Activated CD4-positive, alpha-beta T cell treated with anti-CD3 and anti-CD28 coated beads, Interleukin-2, amount 10 ng/mL, durations not matched to agents 7 days and 5 days (primary cell): ENCODE results near the gene TLCD2. TPM values are rescaled to one million over a fixed set of nuclear protein-coding genes. Genes with fewer than 3 reads are reported as not detected.
"Not testable (repeated sequence)": the region's sequence is repeated elsewhere in the genome, so short reads cannot be mapped to it uniquely, and the experiment has no call there.

ENCODE experiments used
- CTCF ChIA-PET: fragments of 350-600 bp; sonication (Branson Sonifier 250); formaldehyde crosslinking; loops from one replicate; lab custom pipeline; 2021; ENCODE audit warnings: antibody characterized with exemption; lab: Charles Lee
- POLR2A ChIA-PET: fragments of 350-600 bp; sonication (Branson Sonifier 250); formaldehyde crosslinking; loops from one replicate; lab custom pipeline; 2021; ENCODE audit warnings: antibody characterized with exemption; lab: Charles Lee
- DNase-seq: peaks from one replicate; pipeline ENCODE4 v3.0.0-alpha.2; 2020
- H3K27ac Mint-ChIP-seq: one replicate; pipeline ENCODE4 v1.8.0; 2021; ENCODE audit warnings: mild to moderate bottlenecking, moderate library complexity, mixed read lengths
- H3K27me3 Mint-ChIP-seq: one replicate; pipeline ENCODE4 v1.8.0; 2021; ENCODE audit warnings: mixed read lengths
- H3K36me3 Mint-ChIP-seq: one replicate; pipeline ENCODE4 v1.8.0; 2021; ENCODE audit warnings: low read depth, mixed read lengths
- H3K4me1 Mint-ChIP-seq: one replicate; pipeline ENCODE4 v1.8.0; 2021; ENCODE audit warnings: mixed read lengths
- H3K4me3 Mint-ChIP-seq: one replicate; pipeline ENCODE4 v1.8.0; 2021; ENCODE audit warnings: mild to moderate bottlenecking, moderate library complexity, mixed read lengths
- H3K9me3 Mint-ChIP-seq: one replicate; pipeline ENCODE4 v1.8.0; 2021; ENCODE audit warnings: mixed read lengths
- total RNA-seq, 2 experiments: library from RNA; stranded (reverse); gene quantifications; one replicate each; pipeline ENCODE4 v1.2.3, GENCODE V29; 2021

TLCD2 gene
- total RNA-seq, 2 experiments from 2014 or later, result 0.07 to 0.12 TPM

DNA sequence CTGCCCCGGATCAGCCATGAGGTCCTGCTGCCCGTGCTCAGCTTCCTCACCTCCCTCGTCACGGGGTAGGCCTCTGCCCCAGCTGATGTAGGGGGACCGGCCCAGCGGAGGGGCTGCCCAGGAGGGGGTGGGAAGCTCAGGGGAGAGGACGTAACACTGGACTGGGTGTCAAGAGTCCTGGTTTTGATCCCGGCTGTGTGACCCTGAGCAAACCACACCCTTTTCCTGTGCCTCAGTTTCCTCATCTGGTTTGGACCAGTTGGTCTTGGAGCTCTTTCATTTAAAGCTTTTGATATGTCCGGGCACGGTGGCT, 21.0 kb upstream of the TLCD2 start:
- no peak overlapping the region for H3K27ac Mint-ChIP-seq
- H3K9me3 Mint-ChIP-seq, result no peaks in the 10 kb centered on the region
- H3K27me3 Mint-ChIP-seq, result no peaks in the 10 kb centered on the region
- POLR2A ChIA-PET, result no interaction called here
- peaks cover 21% of the 10 kb centered on the region for H3K4me1 Mint-ChIP-seq
- H3K36me3 Mint-ChIP-seq, result peaks cover 21% of the 10 kb centered on the region
- H3K4me3 Mint-ChIP-seq, result no peak overlapping the region
- DNase-seq, result no peak
- CTCF ChIA-PET, result interaction anchor here (0.6 to 1.3 kb wide), 4 partner anchors 13 to 42 kb away, joined by 3 to 4 read pairs (median 3); no protein-coding TSS in a partner anchor

DNA sequence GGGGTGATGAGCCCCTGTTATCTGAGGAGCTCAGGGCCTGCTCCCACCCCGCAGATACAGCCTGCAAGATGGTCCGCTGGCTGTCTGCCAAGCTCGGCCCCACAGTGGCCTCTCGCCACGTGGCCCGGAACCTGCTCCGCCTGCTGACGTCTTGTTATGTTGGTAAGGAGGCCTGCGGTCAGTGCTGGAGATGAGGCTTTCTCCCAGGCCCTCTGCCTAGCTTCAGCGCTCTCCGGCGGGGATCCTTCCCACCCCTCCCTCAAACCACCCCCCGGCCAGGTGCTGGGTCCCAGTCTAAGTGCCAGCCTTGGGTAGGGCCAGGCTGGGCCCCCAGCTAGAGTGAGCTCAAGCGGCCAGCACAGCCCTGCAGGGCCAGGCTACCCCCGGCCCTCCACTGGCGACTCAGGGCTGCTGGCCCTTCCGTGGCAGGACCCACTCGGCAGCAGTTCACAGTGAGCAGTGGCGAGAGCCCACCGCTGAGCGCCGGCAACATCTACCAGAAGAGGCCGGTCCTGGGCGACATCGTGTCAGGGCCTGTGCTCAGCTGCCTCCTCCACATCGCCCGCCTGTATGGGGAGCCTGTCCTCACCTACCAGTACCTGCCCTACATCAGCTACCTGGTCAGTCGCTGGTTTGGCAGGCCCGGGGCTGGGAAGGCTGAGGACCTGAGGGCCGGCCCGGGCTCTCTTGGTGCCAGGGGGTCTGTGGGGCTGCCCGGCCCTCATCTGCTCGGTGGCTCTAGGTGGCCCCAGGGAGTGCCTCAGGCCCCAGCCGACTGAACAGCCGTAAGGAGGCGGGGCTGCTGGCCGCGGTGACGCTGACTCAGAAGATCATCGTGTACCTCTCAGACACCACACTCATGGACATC, 20.4 kb upstream of the TLCD2 start:
- no peak for DNase-seq
- Mint-ChIP-seq H3K9me3 (no peaks in the 10 kb centered on the region), H3K4me1 (peaks cover 24% of the 10 kb centered on the region), H3K4me3 (no peak overlapping the region), H3K27ac (no peak overlapping the region), H3K36me3 (peaks cover 25% of the 10 kb centered on the region), H3K27me3 (no peaks in the 10 kb centered on the region)
- ChIA-PET CTCF (interaction anchor here (0.6 to 1.3 kb wide), 6 partner anchors 9 to 436 kb away, joined by 3 read pairs; no protein-coding TSS in a partner anchor), POLR2A (no interaction called here)

DNA sequence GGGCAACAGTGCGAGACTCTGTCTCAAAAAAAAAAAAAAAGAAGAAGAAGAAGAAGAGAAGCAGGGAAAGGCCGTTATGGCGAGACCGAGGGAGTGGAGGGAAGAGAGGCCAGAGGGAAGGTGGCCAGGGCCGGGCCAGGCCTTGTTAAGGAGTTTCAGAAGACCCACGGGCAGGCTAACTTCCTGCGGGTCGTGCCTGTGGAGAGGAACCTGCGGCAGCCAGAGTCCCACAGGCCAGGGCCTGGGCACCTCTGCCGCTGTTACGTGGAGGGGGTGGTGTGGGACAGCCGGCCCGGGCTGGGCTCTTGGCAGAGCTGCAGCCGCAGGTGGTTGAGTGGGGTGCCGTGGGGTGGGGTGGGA, 19.8 kb upstream of the TLCD2 start:
- POLR2A ChIA-PET, result no interaction called here
- H3K4me1 Mint-ChIP-seq, result peaks cover 27% of the 10 kb centered on the region
- DNase-seq, result no peak
- H3K27me3 Mint-ChIP-seq, result no peaks in the 10 kb centered on the region
- no peaks in the 10 kb centered on the region for H3K9me3 Mint-ChIP-seq
- no peak overlapping the region for H3K4me3 Mint-ChIP-seq
- CTCF ChIA-PET, result interaction anchor here (0.6 to 1.3 kb wide), 4 partner anchors 9 to 436 kb away, joined by 3 read pairs; no protein-coding TSS in a partner anchor
- H3K27ac Mint-ChIP-seq, result no peak overlapping the region
- peaks cover 28% of the 10 kb centered on the region for H3K36me3 Mint-ChIP-seq

DNA sequence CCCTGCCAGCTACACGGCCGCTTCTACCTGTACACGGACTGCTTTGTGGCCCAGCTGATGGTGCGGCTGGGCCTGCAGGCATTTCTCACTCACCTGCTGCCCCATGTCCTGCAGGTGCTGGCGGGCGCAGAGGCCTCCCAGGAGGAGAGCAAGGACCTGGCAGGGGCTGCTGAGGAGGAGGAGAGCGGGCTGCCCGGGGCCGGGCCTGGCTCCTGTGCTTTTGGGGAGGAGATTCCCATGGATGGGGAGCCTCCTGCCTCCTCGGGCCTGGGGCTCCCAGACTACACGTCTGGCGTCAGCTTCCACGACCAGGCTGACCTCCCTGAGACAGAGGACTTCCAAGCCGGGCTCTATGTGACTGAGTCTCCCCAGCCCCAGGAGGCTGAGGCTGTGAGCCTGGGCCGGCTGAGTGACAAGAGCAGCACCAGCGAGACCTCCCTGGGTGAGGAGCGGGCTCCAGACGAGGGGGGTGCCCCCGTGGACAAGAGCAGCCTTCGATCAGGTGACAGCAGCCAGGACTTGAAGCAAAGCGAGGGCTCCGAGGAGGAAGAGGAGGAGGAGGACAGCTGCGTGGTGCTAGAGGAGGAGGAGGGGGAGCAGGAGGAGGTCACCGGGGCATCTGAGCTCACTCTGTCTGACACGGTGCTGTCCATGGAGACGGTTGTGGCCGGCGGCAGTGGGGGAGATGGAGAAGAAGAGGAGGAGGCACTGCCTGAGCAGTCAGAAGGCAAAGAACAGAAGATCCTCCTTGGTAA, 17.9 kb upstream of the TLCD2 start:
- H3K27me3 Mint-ChIP-seq, result no peaks in the 10 kb centered on the region
- H3K36me3 Mint-ChIP-seq, result peaks cover 20% of the 10 kb centered on the region
- no peaks in the 10 kb centered on the region for H3K9me3 Mint-ChIP-seq
- ChIA-PET CTCF (interaction anchor here (1.0 to 2.6 kb wide), 4 partner anchors 11 to 79 kb away, joined by 3 to 10 read pairs (median 4); partner anchors contain the start of genes RILP and SERPINF1), POLR2A (interaction anchor here (0.8 kb wide), 1 partner anchor 100 kb away, joined by 4 read pairs; no protein-coding TSS in a partner anchor)
- no peak for DNase-seq
- H3K4me3 Mint-ChIP-seq, result peak overlapping the region; percentile 3
- peaks cover 33% of the 10 kb centered on the region for H3K4me1 Mint-ChIP-seq
- H3K27ac Mint-ChIP-seq, result peak overlapping the region; percentile 41

DNA sequence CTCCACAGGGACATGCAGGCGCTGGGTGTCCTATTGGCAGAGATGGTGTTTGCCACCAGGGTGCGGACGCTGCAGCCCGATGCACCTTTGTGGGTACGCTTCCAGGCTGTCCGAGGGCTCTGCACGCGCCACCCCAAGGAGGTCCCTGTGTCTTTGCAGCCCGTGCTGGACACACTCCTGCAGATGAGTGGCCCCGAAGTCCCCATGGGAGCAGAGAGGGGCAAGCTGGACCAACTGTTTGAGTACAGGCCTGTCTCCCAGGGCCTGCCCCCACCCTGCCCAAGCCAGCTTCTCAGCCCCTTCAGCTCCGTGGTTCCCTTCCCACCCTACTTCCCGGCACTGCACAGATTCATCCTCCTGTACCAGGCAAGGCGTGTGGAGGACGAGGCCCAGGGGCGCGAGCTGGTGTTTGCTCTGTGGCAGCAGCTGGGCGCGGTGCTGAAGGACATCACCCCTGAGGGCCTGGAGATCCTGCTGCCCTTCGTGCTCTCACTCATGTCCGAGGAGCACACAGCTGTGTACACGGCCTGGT, 17.1 kb upstream of the TLCD2 start:
- Mint-ChIP-seq H3K4me3 (no peak overlapping the region), H3K27me3 (no peaks in the 10 kb centered on the region), H3K4me1 (peaks cover 40% of the 10 kb centered on the region), H3K27ac (no peak overlapping the region), H3K36me3 (peaks cover 19% of the 10 kb centered on the region), H3K9me3 (no peaks in the 10 kb centered on the region)
- ChIA-PET POLR2A (interaction anchor here (0.8 kb wide), 1 partner anchor 99 kb away, joined by 4 read pairs; no protein-coding TSS in a partner anchor), CTCF (interaction anchor here (1.0 to 2.6 kb wide), 5 partner anchors 10 to 362 kb away, joined by 3 to 10 read pairs (median 4); partner anchors contain the start of genes RILP and SERPINF1)
- no peak for DNase-seq

DNA sequence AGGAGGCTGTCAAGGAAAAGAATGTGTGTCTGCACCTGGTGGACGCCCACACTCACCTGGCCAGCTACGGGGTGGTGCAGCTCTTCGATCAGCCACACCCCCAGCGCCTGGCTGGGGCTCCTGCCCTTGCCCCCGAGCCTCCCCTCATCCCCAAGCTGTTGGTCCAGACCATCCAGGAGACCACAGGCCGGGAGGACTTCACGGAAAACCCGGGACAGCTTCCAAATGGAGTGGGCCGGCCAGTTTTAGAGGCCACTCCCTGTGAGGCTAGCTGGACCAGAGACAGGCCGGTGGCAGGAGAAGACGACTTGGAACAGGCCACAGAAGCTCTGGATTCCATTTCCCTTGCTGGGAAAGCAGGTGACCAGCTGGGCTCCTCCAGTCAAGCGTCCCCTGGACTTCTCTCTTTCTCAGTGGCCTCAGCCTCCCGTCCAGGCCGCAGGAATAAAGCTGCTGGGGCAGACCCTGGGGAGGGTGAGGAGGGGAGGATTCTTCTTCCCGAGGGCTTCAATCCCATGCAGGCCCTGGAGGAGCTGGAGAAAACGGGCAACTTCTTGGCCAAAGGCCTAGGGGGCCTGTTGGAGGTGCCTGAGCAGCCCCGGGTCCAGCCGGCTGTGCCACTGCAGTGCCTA, 16.6 kb upstream of the TLCD2 start:
- peaks cover 19% of the 10 kb centered on the region for H3K36me3 Mint-ChIP-seq
- CTCF ChIA-PET, result interaction anchor here (0.5 to 2.6 kb wide), 4 partner anchors 10 to 900 kb away, joined by 3 to 10 read pairs (median 4); partner anchors contain the start of gene SERPINF1
- H3K4me3 Mint-ChIP-seq, result peak overlapping the region; percentile 16
- POLR2A ChIA-PET, result no interaction called here
- H3K27ac Mint-ChIP-seq, result no peak overlapping the region
- DNase-seq, result no peak
- peaks cover 45% of the 10 kb centered on the region for H3K4me1 Mint-ChIP-seq
- no peaks in the 10 kb centered on the region for H3K27me3 Mint-ChIP-seq
- no peaks in the 10 kb centered on the region for H3K9me3 Mint-ChIP-seq

DNA sequence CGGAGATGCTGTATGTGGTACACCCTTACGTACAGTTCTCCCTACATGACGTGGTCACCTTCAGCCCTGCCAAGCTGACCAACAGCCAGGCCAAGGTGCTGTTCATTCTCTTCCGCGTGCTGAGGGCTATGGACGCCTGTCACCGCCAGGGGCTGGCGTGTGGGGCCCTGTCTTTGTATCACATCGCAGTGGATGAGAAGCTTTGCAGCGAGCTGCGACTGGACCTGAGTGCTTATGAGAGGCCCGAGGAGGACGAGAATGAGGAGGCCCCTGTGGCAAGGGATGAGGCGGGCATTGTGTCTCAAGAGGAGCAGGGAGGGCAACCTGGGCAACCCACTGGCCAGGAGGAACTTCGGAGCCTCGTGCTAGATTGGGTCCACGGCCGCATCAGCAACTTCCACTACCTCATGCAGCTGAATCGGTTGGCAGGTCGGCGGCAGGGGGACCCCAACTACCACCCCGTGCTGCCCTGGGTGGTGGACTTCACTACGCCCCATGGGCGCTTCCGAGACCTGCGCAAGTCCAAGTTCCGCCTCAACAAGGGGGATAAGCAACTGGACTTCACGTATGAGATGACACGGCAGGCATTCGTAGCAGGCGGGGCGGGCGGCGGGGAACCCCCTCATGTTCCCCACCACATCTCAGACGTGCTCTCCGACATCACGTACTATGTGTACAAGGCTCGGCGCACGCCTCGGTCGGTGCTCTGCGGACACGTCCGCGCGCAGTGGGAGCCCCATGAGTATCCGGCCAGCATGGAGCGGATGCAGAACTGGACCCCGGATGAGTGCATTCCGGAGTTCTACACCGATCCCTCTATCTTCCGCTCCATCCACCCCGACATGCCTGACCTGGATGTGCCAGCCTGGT, 15.7 kb upstream of the TLCD2 start:
- H3K4me3 Mint-ChIP-seq, result peak overlapping the region; percentile 76
- peaks cover 50% of the 10 kb centered on the region for H3K4me1 Mint-ChIP-seq

DNA sequence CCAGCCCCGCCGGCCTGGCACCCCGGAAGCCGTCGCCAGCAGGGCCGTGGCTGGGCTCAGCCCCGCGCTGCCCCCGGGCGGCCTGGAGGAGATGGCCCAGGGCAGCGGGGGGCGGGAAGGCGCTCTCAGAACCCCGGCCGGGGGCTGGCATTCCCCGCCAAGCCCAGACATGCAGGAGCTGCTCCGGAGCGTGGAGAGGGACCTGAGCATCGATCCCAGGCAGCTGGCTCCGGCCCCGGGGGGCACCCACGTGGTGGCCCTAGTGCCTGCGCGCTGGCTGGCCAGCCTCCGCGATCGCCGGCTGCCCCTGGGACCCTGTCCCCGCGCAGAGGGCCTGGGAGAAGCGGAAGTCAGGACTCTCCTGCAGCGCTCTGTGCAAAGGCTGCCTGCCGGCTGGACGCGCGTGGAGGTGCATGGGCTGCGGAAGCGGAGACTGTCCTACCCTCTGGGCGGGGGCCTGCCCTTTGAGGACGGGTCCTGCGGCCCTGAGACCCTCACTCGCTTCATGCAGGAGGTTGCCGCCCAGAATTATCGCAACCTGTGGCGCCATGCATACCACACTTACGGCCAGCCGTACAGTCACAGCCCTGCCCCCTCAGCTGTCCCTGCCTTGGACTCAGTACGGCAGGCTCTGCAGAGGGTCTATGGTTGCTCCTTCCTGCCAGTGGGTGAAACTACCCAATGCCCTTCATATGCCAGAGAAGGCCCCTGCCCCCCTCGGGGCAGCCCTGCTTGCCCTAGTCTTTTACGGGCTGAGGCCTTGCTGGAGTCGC, 14.9 kb upstream of the TLCD2 start:
- POLR2A ChIA-PET, result no interaction called here

More for the DNA sequence above, 15.7 kb upstream of the TLCD2 start:
- H3K9me3 Mint-ChIP-seq, result no peaks in the 10 kb centered on the region
- H3K27ac Mint-ChIP-seq, result peak overlapping the region; percentile 50
- peaks cover 19% of the 10 kb centered on the region for H3K36me3 Mint-ChIP-seq
- POLR2A ChIA-PET, result no interaction called here
- no peaks in the 10 kb centered on the region for H3K27me3 Mint-ChIP-seq
- CTCF ChIA-PET, result interaction anchor here (0.5 to 2.6 kb wide), 3 partner anchors 9 to 900 kb away, joined by 3 to 10 read pairs (median 4); no protein-coding TSS in a partner anchor
- DNase-seq, result no peak

DNA sequence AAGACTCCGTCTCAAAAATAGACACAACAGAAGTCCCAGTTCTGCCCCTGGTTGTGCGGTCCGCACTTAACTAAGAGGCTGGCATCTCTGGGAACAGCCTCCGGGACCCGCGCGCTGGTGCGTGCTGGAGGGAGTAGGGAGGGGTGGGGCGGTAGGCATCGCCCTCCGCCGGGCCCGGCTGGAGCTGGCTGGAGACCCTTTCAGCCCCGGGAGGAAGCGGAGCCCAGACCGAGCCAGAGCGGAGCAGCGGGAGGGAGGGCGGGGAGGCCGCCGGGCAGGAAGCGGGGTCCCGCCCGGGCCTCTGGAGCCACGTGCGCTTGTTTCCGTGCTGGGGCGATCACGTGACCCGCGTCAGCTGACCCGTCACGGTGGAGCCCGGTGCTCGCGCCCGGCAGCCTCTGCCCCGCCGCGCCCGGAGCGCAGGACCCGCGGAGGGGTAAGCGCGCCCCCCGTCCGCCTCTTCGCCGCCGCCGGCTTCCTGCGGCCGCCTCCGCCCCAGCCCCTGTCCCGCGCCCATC, 14.2 kb upstream of the TLCD2 start, which contains the start of gene WDR81:
Gene WDR81 (plus strand): TSS at position 354 of the 518 bp plus-strand sequence. CDS start 256 bp downstream, outside the sequence.
- peak within 1 kb of the TSS; percentile 76 for H3K4me3 Mint-ChIP-seq
- peak; percentile 91 for DNase-seq
- H3K9me3 Mint-ChIP-seq, result no peaks in the 10 kb centered on the region
- H3K36me3 Mint-ChIP-seq, result peaks cover 15% of the 10 kb centered on the region
- ChIA-PET POLR2A (no interaction called here), CTCF (interaction anchor here (1.5 kb wide), 1 partner anchor 18 kb away, joined by 3 read pairs; no protein-coding TSS in a partner anchor)
- H3K27ac Mint-ChIP-seq, result peak within 1 kb of the TSS; percentile 87
- H3K27me3 Mint-ChIP-seq, result no peaks in the 10 kb centered on the region
- peaks cover 52% of the 10 kb centered on the region for H3K4me1 Mint-ChIP-seq

More for the DNA sequence above, 14.9 kb upstream of the TLCD2 start:
- Mint-ChIP-seq H3K9me3 (no peaks in the 10 kb centered on the region), H3K4me3 (peak overlapping the region; percentile 76), H3K27ac (peak overlapping the region; percentile 50), H3K36me3 (peaks cover 19% of the 10 kb centered on the region), H3K4me1 (peaks cover 55% of the 10 kb centered on the region), H3K27me3 (no peaks in the 10 kb centered on the region)
- CTCF ChIA-PET, result interaction anchor here (2.6 kb wide), 1 partner anchor 8 kb away, joined by 10 read pairs; no protein-coding TSS in a partner anchor
- peak; percentile 21 for DNase-seq

DNA sequence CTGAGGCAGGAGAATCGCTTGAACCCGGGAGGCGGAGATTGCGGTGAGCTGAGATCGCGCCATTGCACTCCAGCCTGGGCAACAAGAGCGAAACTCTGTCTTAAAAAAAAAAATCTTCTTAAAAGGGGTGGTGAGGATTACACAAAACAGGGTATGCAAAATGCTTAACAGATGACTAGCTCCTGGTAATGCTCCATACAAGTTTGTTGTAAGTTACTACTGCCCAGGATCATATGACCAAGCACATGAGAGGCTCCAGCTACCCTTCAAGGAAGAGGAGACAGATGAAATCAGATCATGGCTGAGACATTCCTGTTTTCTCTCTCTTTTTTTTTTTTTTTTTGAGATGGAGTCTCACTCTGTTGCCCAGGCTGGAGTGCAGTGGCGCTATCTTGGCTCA, 11.8 kb upstream of the TLCD2 start:
- H3K9me3 Mint-ChIP-seq, H3K27me3 Mint-ChIP-seq, DNase-seq, H3K36me3 Mint-ChIP-seq, POLR2A ChIA-PET, H3K4me3 Mint-ChIP-seq: not testable (repeated sequence)
- CTCF ChIA-PET, result interaction anchor here (0.6 to 2.0 kb wide), 7 partner anchors 8 to 467 kb away, joined by 3 to 8 read pairs (median 4); no protein-coding TSS in a partner anchor
- H3K27ac Mint-ChIP-seq, result peak overlapping the region; percentile 90
- peaks cover 59% of the 10 kb centered on the region for H3K4me1 Mint-ChIP-seq
